H9 (cell line): ENCODE measurements around the gene TBXAS1. TPM values are rescaled to one million over a fixed set of nuclear protein-coding genes. Genes with fewer than 3 reads are reported as not detected.

ENCODE experiments used
- DNase-seq: peaks from one replicate; pipeline ENCODE4 v3.0.0-alpha.2; 2017
- H2AFZ ChIP-seq: one replicate; pipeline ENCODE4 v1.6.1; 2013; ENCODE audit warnings: mild to moderate bottlenecking, low read length, control low read depth, moderate library complexity
- H2AK5ac ChIP-seq: 2 replicates; pipeline ENCODE4 v1.6.1; 2013; ENCODE audit warnings: low read length, control low read depth, mixed read lengths; ENCODE audit not compliant: insufficient read length
- H2BK120ac ChIP-seq: one replicate; pipeline ENCODE4 v1.6.1; 2013; ENCODE audit warnings: low read depth, mild to moderate bottlenecking, low read length, control low read depth, inconsistent platforms; ENCODE audit not compliant: poor library complexity, severe bottlenecking
- H2BK12ac ChIP-seq: 2 replicates; pipeline ENCODE4 v1.6.1; 2013; ENCODE audit warnings: low read length, control low read depth, mixed read lengths, low read depth; ENCODE audit not compliant: insufficient read length
- H2BK15ac ChIP-seq: 2 replicates; pipeline ENCODE4 v1.6.1; 2013; ENCODE audit warnings: low read depth, low read length, control low read depth
- H2BK20ac ChIP-seq: one replicate; pipeline ENCODE4 v1.6.1; 2013; ENCODE audit warnings: low read depth, mild to moderate bottlenecking, low read length, control low read depth, inconsistent platforms; ENCODE audit not compliant: poor library complexity, severe bottlenecking
- H2BK5ac ChIP-seq: 2 replicates; pipeline ENCODE4 v1.6.1; 2013; ENCODE audit warnings: low read length, control low read depth, mixed read lengths; ENCODE audit not compliant: insufficient read length
- H3K14ac ChIP-seq: 2 replicates; pipeline ENCODE4 v1.6.1; 2013; ENCODE audit warnings: low read length, control low read depth; ENCODE audit not compliant: insufficient read depth
- H3K18ac ChIP-seq: 2 replicates; pipeline ENCODE4 v1.6.1; 2013; ENCODE audit warnings: low read depth, mild to moderate bottlenecking, mixed read lengths, low read length, control low read depth; ENCODE audit not compliant: insufficient read length
- H3K23ac ChIP-seq: 2 replicates; pipeline ENCODE4 v1.6.1; 2013; ENCODE audit warnings: low read length, control low read depth, mixed read lengths, low read depth; ENCODE audit not compliant: insufficient read length
- H3K23me2 ChIP-seq: 2 replicates; pipeline ENCODE4 v1.6.1; 2013; ENCODE audit warnings: low read depth, mild to moderate bottlenecking, mixed read lengths, low read length, control low read depth; ENCODE audit not compliant: insufficient read length, poor library complexity, severe bottlenecking
- H3K27ac ChIP-seq: 2 replicates; pipeline ENCODE4 v1.5.1; 2013; ENCODE audit warnings: low read length, control low read depth, mixed read lengths, low read depth; ENCODE audit not compliant: insufficient read length
- H3K27me3 ChIP-seq: 2 replicates; pipeline ENCODE4 v1.6.1; 2013; ENCODE audit warnings: low read length, control low read depth, inconsistent platforms; ENCODE audit not compliant: insufficient read depth
- H3K4ac ChIP-seq: 2 replicates; pipeline ENCODE4 v1.6.1; 2013; ENCODE audit warnings: low read depth, mild to moderate bottlenecking, control low read depth, inconsistent platforms, low read length, moderate library complexity
- H3K4me1 ChIP-seq: 2 replicates; pipeline ENCODE4 v1.6.1; 2013; ENCODE audit warnings: low read length, control low read depth, inconsistent platforms; ENCODE audit not compliant: insufficient read depth
- H3K4me2 ChIP-seq: 2 replicates; pipeline ENCODE4 v1.6.1; 2013; ENCODE audit warnings: low read length, control low read depth, mixed read lengths; ENCODE audit not compliant: insufficient read length, insufficient read depth
- H3K56ac ChIP-seq: 2 replicates; pipeline ENCODE4 v1.6.1; 2013; ENCODE audit warnings: low read depth, mild to moderate bottlenecking, mixed read lengths, low read length, control low read depth; ENCODE audit not compliant: insufficient read length
- H3K79me1 ChIP-seq: 2 replicates; pipeline ENCODE4 v1.6.1; 2013; ENCODE audit warnings: low read depth, mild to moderate bottlenecking, moderate library complexity, low read length, control low read depth, inconsistent platforms; ENCODE audit not compliant: insufficient read depth, poor library complexity, severe bottlenecking
- H3K79me2 ChIP-seq: 2 replicates; pipeline ENCODE4 v1.6.1; 2013; ENCODE audit warnings: low read length, control low read depth, inconsistent platforms; ENCODE audit not compliant: insufficient read depth
- H3K9ac ChIP-seq: 2 replicates; pipeline ENCODE4 v1.6.1; 2013; ENCODE audit warnings: low read length, control low read depth, mixed read lengths; ENCODE audit not compliant: insufficient read length; ENCODE audit errors: extremely low read depth
- H3K9me3 ChIP-seq: one replicate; pipeline ENCODE4 v1.6.1; 2013; ENCODE audit warnings: low read depth, low read length, inconsistent platforms; ENCODE audit not compliant: control insufficient read depth
- H3T11ph ChIP-seq: one replicate; pipeline ENCODE4 v1.6.1; 2013; ENCODE audit warnings: mild to moderate bottlenecking, low read length, control low read depth, inconsistent platforms
- H4K20me1 ChIP-seq: one replicate; pipeline ENCODE4 v1.6.1; 2013; ENCODE audit not compliant: control insufficient read depth, insufficient read length, insufficient read depth
- H4K5ac ChIP-seq: 2 replicates; pipeline ENCODE4 v1.6.1; 2013; ENCODE audit warnings: low read depth, mild to moderate bottlenecking, mixed read lengths, low read length, control low read depth; ENCODE audit not compliant: insufficient read length
- H4K8ac ChIP-seq: replicated peaks from 2 replicates; pipeline ENCODE4 v1.6.1; 2013; ENCODE audit warnings: low read length, control low read depth, mixed read lengths, low read depth; ENCODE audit not compliant: insufficient read length
- H4K91ac ChIP-seq: 2 replicates; pipeline ENCODE4 v1.6.1; 2013; ENCODE audit warnings: low read depth, mild to moderate bottlenecking, moderate library complexity, mixed read lengths, low read length, control low read depth; ENCODE audit not compliant: insufficient read length
- H3K27ac Mint-ChIP-seq, 3 experiments: 2 replicates in 2 of 3; 3 replicates in 1 of 3; pipeline ENCODE4 v1.8.0; 2020 to 2021; ENCODE audit warnings: mixed read lengths in 3 of 3, mild to moderate bottlenecking in 1 of 3, moderate library complexity in 1 of 3
- H3K27me3 Mint-ChIP-seq: 2 replicates; pipeline ENCODE4 v1.8.0; 2021; ENCODE audit warnings: low read depth, mild to moderate bottlenecking, moderate library complexity, mixed read lengths
- H3K36me3 Mint-ChIP-seq, 3 experiments: 2 replicates in 2 of 3; 3 replicates in 1 of 3; pipeline ENCODE4 v1.8.0; 2020 to 2021; ENCODE audit warnings: low read depth in 3 of 3, mixed read lengths in 3 of 3; ENCODE audit not compliant: insufficient read depth in 1 of 3
- H3K4me1 Mint-ChIP-seq, 2 experiments: 2 replicates each; pipeline ENCODE4 v1.8.0; 2020; ENCODE audit warnings: mixed read lengths in 2 of 2
- H3K4me3 Mint-ChIP-seq, 2 experiments: 2 replicates in 1 of 2; 3 replicates in 1 of 2; pipeline ENCODE4 v1.8.0; 2020 to 2021; ENCODE audit warnings: mild to moderate bottlenecking in 2 of 2, mixed read lengths in 2 of 2, moderate library complexity in 1 of 2
- H3K9me3 Mint-ChIP-seq, 2 experiments: 2 replicates in 1 of 2; 3 replicates in 1 of 2; pipeline ENCODE4 v1.8.0; 2020; ENCODE audit warnings: mild to moderate bottlenecking in 2 of 2, mixed read lengths in 2 of 2, moderate library complexity in 1 of 2
- WGBS: extraction: QIAGEN DNeasy Blood & Tissue Kit; methylation state at CpG from one replicate; pipeline ENCODE4 v1.1.7; 2013; ENCODE audit warnings: missing lambda C conversion rate, low lambda C conversion rate, mixed read lengths; ENCODE audit not compliant: insufficient read length; ENCODE audit errors: extremely low coverage; 5-methylcytosine and 5-hydroxymethylcytosine counted together
- total RNA-seq: library from RNA; stranded (reverse); gene quantifications from 2 replicates; pipeline ENCODE4 v1.2.1, GENCODE V29; 2021
- TF ChIP-seq, protein P1 (sequence below): fragments of 200-600 bp; sonication (generic); conservative IDR thresholded peaks from 3 replicates; pipeline ENCODE4 v1.8.0; 2021; ENCODE audit warnings: antibody characterized with exemption, mild to moderate bottlenecking

Gene TBXAS1
- total RNA-seq, 1 experiment from 2014 or later, result 0.39 TPM

DNA sequence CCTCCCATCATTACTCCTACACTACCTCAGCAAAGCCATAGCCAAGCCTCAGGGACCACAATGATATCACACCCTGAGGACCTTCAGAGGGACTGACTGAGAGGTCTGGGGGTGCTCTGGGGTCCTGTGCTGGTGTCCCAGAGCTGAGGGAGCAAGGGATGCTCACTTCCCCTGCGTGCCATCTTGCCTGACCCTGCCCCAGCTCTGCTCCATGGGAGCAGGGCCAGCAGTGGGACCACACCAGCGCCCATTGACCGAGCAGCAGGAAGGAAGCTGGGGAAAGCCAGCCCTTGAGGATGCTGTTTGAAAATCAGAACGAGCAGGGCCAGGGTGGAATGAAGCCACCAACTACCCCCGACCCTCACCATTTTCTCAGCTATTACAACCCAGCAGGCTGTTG, 130.7 kb downstream of the TBXAS1 start:
- Histone ChIP-seq H4K5ac (no peak overlapping the region), H2AK5ac (no peak overlapping the region), H2BK20ac (no peak overlapping the region), H3T11ph (no peak overlapping the region), H2BK15ac (no peak overlapping the region), H2AFZ (no peak overlapping the region), H3K18ac (no peak overlapping the region), H3K4ac (no peak overlapping the region), H3K4me1 (peaks cover 7% of the 10 kb centered on the region; the same call in 1 of the 2 replicates), H2BK12ac (no peak overlapping the region), H3K9ac (no peak overlapping the region), H2BK120ac (no peak overlapping the region), H3K56ac (no peak overlapping the region), H3K23me2 (no peaks in the 10 kb centered on the region), H4K8ac (no peak overlapping the region), H3K27me3 (no peaks in the 10 kb centered on the region), H4K91ac (no peak overlapping the region), H3K4me2 (no peak overlapping the region), H3K14ac (no peak overlapping the region), H2BK5ac (no peak overlapping the region), H3K79me2 (no peaks in the 10 kb centered on the region), H3K27ac (no peak overlapping the region), H3K79me1 (no peaks in the 10 kb centered on the region), H4K20me1 (no peaks in the 10 kb centered on the region), H3K23ac (no peak overlapping the region), H3K9me3 (no peaks in the 10 kb centered on the region)
- no peak for DNase-seq
- WGBS, result no CpG with 5 or more reads among the region's 5 CpGs
- no peak overlapping the region for H3K4me3 Mint-ChIP-seq
- TF ChIP-seq, protein P1, sequence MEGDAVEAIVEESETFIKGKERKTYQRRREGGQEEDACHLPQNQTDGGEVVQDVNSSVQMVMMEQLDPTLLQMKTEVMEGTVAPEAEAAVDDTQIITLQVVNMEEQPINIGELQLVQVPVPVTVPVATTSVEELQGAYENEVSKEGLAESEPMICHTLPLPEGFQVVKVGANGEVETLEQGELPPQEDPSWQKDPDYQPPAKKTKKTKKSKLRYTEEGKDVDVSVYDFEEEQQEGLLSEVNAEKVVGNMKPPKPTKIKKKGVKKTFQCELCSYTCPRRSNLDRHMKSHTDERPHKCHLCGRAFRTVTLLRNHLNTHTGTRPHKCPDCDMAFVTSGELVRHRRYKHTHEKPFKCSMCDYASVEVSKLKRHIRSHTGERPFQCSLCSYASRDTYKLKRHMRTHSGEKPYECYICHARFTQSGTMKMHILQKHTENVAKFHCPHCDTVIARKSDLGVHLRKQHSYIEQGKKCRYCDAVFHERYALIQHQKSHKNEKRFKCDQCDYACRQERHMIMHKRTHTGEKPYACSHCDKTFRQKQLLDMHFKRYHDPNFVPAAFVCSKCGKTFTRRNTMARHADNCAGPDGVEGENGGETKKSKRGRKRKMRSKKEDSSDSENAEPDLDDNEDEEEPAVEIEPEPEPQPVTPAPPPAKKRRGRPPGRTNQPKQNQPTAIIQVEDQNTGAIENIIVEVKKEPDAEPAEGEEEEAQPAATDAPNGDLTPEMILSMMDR, result no peak
- no peaks in the 10 kb centered on the region for H3K36me3 Mint-ChIP-seq
- peaks cover 35 to 36% of the 10 kb centered on the region in 2 experiments for H3K4me1 Mint-ChIP-seq
- H3K9me3 Mint-ChIP-seq, result no peaks in the 10 kb centered on the region
- 0 out of 2 replicates have a peak, but pooled peaks cover 2% of the 10 kb centered on the region for H3K27me3 Mint-ChIP-seq
- H3K27ac Mint-ChIP-seq, result no peak overlapping the region
